Parathyroid adenoma (tissue), 2 donors: ENCODE data around the gene ALCAM.

Experiments
- H2AFZ ChIP-seq: fragments of 300-600 bp; sonication (generic); one replicate; pipeline ENCODE4 v1.7.0; 2017; ENCODE audit warnings: antibody characterized with exemption, mild to moderate bottlenecking
- H3K27ac ChIP-seq: fragments of 300-600 bp; sonication (generic); one replicate; pipeline ENCODE4 v1.7.0; 2017
- H3K27me3 ChIP-seq: fragments of 300-600 bp; sonication (generic); one replicate; pipeline ENCODE4 v1.7.0; 2017; ENCODE audit warnings: low read length; ENCODE audit not compliant: control insufficient read depth, insufficient read depth
- H3K36me3 ChIP-seq: fragments of 300-600 bp; sonication (generic); one replicate; pipeline ENCODE4 v1.7.0; 2017; ENCODE audit warnings: low read length; ENCODE audit not compliant: control insufficient read depth, insufficient read depth
- H3K4me1 ChIP-seq: fragments of 300-600 bp; sonication (generic); one replicate; pipeline ENCODE4 v1.7.0; 2017; ENCODE audit warnings: control low read depth
- H3K4me2 ChIP-seq: fragments of 300-600 bp; sonication (generic); one replicate; pipeline ENCODE4 v1.7.0; 2017; ENCODE audit warnings: low read length
- H3K4me3 ChIP-seq: fragments of 300-600 bp; sonication (generic); one replicate; pipeline ENCODE4 v1.7.0; 2017; ENCODE audit warnings: low read depth, low read length
- H3K79me2 ChIP-seq: fragments of 300-600 bp; sonication (generic); one replicate; pipeline ENCODE4 v1.7.0; 2017; ENCODE audit warnings: control low read depth
- H3K9ac ChIP-seq: fragments of 300-600 bp; sonication (generic); one replicate; pipeline ENCODE4 v1.7.0; 2017; ENCODE audit warnings: mild to moderate bottlenecking
- H3K9me3 ChIP-seq: fragments of 300-600 bp; sonication (generic); one replicate; pipeline ENCODE4 v1.7.0; 2017; ENCODE audit warnings: low read length; ENCODE audit not compliant: control insufficient read depth
- TF ChIP-seq, protein P1 (sequence below): fragments of 300-600 bp; sonication (generic); IDR thresholded peaks from one replicate; pipeline ENCODE4 v1.7.0; 2017; ENCODE audit warnings: antibody characterized with exemption, mild to moderate bottlenecking
- donor health status: primary hyperparathyroidism.

Gene ALCAM

DNA sequence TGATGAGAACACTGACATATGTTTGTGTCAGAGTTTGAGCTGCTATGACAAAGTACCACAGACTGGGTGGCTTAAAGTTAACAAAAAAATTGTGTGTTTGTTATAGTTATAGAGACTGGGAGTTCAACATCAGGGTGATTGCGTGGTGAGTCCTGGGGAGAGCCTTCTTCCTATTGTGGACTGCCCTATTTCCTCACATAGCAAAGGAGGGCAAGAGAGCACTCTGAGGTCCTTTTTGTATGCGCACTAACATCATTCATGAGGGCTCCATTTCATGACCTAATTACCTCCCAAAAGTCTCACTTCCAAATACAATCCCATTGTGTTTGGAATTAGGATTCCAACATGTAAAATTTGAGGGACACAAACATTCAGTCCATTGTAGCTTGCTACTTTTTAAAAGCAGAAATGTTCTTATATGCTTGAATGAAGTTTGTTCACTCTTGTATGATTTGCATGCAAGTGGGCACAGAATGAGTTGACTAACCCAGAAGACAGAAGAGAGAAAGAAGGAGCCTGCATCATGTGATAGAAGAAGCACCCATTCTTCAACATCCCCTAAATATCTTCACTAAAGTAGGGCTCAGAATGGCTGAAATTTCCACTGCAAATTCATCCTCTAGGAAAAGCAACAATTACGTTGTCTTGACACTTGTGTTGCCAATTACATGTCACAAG lies 18.9 kb upstream of the ALCAM start:
- Histone ChIP-seq H3K27ac (no peak overlapping the region), H3K4me2 (no peak overlapping the region), H3K9ac (no peak overlapping the region), H3K79me2 (no peaks in the 10 kb centered on the region), H2AFZ (no peak overlapping the region), H3K9me3 (no peaks in the 10 kb centered on the region), H3K36me3 (no peaks in the 10 kb centered on the region), H3K4me1 (no peaks in the 10 kb centered on the region), H3K27me3 (no peaks in the 10 kb centered on the region), H3K4me3 (no peak overlapping the region)
- TF ChIP-seq, protein P1, sequence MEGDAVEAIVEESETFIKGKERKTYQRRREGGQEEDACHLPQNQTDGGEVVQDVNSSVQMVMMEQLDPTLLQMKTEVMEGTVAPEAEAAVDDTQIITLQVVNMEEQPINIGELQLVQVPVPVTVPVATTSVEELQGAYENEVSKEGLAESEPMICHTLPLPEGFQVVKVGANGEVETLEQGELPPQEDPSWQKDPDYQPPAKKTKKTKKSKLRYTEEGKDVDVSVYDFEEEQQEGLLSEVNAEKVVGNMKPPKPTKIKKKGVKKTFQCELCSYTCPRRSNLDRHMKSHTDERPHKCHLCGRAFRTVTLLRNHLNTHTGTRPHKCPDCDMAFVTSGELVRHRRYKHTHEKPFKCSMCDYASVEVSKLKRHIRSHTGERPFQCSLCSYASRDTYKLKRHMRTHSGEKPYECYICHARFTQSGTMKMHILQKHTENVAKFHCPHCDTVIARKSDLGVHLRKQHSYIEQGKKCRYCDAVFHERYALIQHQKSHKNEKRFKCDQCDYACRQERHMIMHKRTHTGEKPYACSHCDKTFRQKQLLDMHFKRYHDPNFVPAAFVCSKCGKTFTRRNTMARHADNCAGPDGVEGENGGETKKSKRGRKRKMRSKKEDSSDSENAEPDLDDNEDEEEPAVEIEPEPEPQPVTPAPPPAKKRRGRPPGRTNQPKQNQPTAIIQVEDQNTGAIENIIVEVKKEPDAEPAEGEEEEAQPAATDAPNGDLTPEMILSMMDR: no peak

DNA sequence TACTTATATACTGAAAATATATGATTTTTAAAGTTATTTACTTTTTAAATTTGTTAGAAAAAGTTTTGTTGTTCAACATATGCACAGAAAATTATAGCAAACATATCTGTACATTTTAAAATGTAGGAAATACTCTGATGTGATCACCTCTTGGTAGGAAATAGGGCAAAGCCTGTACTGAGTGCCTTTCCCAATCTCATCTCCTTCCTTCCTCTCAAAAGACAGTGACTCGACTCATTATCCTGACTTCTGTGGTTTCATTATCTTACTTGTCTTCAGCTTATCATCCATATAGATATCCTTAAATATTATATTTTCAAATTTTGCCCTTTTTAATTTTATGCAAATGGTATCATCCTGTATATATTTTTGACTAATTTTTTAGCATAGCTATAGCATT lies 18.4 kb upstream of the ALCAM start:
- Histone ChIP-seq H2AFZ (no peak overlapping the region), H3K4me1 (no peaks in the 10 kb centered on the region), H3K9me3 (no peaks in the 10 kb centered on the region), H3K9ac (no peak overlapping the region), H3K4me3 (no peak overlapping the region), H3K27ac (no peak overlapping the region), H3K4me2 (no peak overlapping the region), H3K79me2 (no peaks in the 10 kb centered on the region), H3K27me3 (no peaks in the 10 kb centered on the region), H3K36me3 (no peaks in the 10 kb centered on the region)
- TF ChIP-seq, protein P1: no peak

DNA sequence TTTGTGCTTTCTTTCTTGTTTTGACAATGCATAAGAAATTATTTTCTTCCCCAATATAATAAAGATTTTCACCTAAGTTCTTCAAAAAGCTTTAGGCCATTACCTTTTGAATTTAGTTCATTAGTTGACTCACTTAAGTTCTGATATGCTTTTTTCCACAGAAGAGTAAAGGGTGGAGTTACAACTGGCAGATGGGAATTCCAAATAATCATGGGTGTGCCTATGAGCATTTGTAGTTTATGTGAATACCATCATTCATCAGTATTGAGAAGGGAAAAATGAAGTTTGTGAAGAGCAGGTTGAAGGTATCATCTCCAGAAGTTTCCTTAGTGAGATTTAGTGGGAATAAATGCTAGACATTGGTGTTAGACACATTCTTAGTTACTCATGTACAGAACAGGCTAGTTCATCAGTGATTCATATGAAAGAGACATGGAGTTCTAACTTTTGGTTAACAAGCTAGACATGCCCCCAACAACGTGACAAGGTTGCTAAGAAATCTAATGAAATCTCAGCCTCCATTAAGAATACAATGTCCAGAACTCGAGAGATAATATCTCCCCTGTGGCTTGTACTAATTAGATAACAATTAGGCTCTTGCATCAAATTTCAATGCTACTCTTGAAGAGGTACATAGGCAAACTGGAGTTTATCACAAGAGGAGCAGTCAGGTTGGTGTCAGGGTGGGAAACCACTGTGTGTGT lies 16.9 kb upstream of the ALCAM start:
- no peak overlapping the region for H3K27ac ChIP-seq
- H3K36me3 ChIP-seq: no peaks in the 10 kb centered on the region
- TF ChIP-seq, protein P1: no peak
- no peaks in the 10 kb centered on the region for H3K4me1 ChIP-seq
- no peak overlapping the region for H3K4me2 ChIP-seq
- H3K4me3 ChIP-seq: no peak overlapping the region
- H2AFZ ChIP-seq: no peak overlapping the region
- no peak overlapping the region for H3K9ac ChIP-seq
- no peaks in the 10 kb centered on the region for H3K27me3 ChIP-seq
- no peaks in the 10 kb centered on the region for H3K9me3 ChIP-seq
- H3K79me2 ChIP-seq: no peaks in the 10 kb centered on the region

DNA sequence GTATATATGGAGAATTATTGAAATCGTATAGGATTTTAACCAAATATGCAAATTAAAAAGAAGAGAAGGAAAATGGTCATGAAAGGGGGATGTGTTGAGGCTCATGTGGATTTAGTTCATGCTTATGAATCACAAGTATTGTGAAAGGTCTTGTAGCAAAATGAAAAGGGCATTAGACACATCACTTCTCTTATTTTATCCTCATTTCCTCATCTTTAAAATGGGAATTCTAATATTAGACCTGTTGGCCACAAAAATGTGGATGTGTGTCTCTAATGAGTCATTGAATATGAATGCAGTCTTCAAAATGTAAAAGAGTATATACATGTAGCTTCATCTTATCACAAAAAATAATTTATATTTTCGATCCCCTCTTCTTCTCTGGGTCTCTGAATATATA lies 14.9 kb upstream of the ALCAM start:
- Histone ChIP-seq H3K27ac (no peak overlapping the region), H3K27me3 (no peaks in the 10 kb centered on the region)
- TF ChIP-seq, protein P1: no peak

DNA sequence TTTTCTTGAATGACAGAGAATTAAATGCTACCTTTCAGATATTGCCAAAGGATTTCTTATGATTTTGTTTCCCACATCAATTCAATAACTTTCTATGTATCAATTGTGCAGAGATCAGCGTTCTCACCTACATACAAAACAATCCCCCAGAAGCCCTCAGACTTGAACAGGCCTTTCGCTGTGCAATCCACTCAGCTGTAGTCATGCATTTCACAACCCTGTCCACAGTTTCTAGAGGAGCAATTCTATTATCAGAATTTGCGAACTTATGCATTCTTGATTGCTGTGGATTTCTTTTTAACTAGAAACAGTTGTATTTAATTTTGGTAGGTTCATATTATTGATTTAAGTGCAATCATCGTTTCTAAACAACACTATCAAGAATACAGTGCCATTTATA lies 13.7 kb upstream of the ALCAM start:
- no peaks in the 10 kb centered on the region for H3K27me3 ChIP-seq
- no peak overlapping the region for H2AFZ ChIP-seq
- H3K36me3 ChIP-seq: no peaks in the 10 kb centered on the region
- H3K79me2 ChIP-seq: no peaks in the 10 kb centered on the region
- TF ChIP-seq, protein P1: no peak
- H3K9me3 ChIP-seq: no peaks in the 10 kb centered on the region
- H3K9ac ChIP-seq: no peak overlapping the region
- no peak overlapping the region for H3K4me3 ChIP-seq
- no peak overlapping the region for H3K4me2 ChIP-seq
- H3K27ac ChIP-seq: no peak overlapping the region
- no peaks in the 10 kb centered on the region for H3K4me1 ChIP-seq

More for the DNA sequence above, 14.9 kb upstream of the ALCAM start:
- no peak overlapping the region for H3K4me3 ChIP-seq
- no peak overlapping the region for H3K9ac ChIP-seq
- no peaks in the 10 kb centered on the region for H3K79me2 ChIP-seq
- no peak overlapping the region for H2AFZ ChIP-seq
- H3K4me1 ChIP-seq: no peaks in the 10 kb centered on the region
- no peak overlapping the region for H3K4me2 ChIP-seq
- no peaks in the 10 kb centered on the region for H3K9me3 ChIP-seq
- no peaks in the 10 kb centered on the region for H3K36me3 ChIP-seq
